Central memory CD4-positive, alpha-beta T cell (primary cell): ENCODE data around the gene CSMD2.

Experiments used
- DNase-seq: peaks from one replicate; pipeline ENCODE4 v3.0.0; 2022

Gene CSMD2

GRCh38 chr1:33996281-33996680 is 168.7 kb downstream of the CSMD2 start:
- no peak for DNase-seq

GRCh38 chr1:33993301-33993700 is 171.7 kb downstream of the CSMD2 start:
- DNase-seq: no peak

- no peak for DNase-seq
These were observed 174.7 kb downstream of the CSMD2 start for GRCh38 chr1:33990281-33990680.

GRCh38 chr1:33988161-33988560 is 176.9 kb downstream of the CSMD2 start:
- DNase-seq: no peak

- no peak for DNase-seq
These were observed 178.5 kb downstream of the CSMD2 start for GRCh38 chr1:33986390-33987095.

GRCh38 chr1:33985656-33986055 is 179.4 kb downstream of the CSMD2 start:
- no peak for DNase-seq

- DNase-seq: no peak
These were observed 180.0 kb downstream of the CSMD2 start for GRCh38 chr1:33984906-33985565.

GRCh38 chr1:33982419-33982818 is 182.6 kb downstream of the CSMD2 start:
- DNase-seq: no peak

- no peak for DNase-seq
These were observed 185.7 kb downstream of the CSMD2 start for GRCh38 chr1:33979341-33979740.

GRCh38 chr1:33975961-33976360 is 189.1 kb downstream of the CSMD2 start:
- DNase-seq: no peak

GRCh38 chr1:33973799-33974545 is 191.1 kb downstream of the CSMD2 start:
- DNase-seq: no peak

GRCh38 chr1:33972676-33973395 is 192.2 kb downstream of the CSMD2 start:
- DNase-seq: no peak

- DNase-seq: no peak
These were observed 193.1 kb downstream of the CSMD2 start for GRCh38 chr1:33971913-33972312.

GRCh38 chr1:33971018-33971710 is 193.9 kb downstream of the CSMD2 start:
- DNase-seq: no peak

- no peak for DNase-seq
These were observed 194.7 kb downstream of the CSMD2 start for GRCh38 chr1:33970148-33970825.

GRCh38 chr1:33966346-33967141 is 198.5 kb downstream of the CSMD2 start:
- no peak for DNase-seq

- DNase-seq: no peak
These were observed 199.9 kb downstream of the CSMD2 start for GRCh38 chr1:33965086-33965485.

- no peak for DNase-seq
These were observed 203.0 kb downstream of the CSMD2 start for GRCh38 chr1:33962061-33962460.

GRCh38 chr1:33960188-33960895 is 204.7 kb downstream of the CSMD2 start:
- no peak for DNase-seq

- DNase-seq: no peak
These were observed 207.2 kb downstream of the CSMD2 start for GRCh38 chr1:33957854-33958253.
